HepG2 (cell line): ENCODE results near the gene C2orf15. TPM values are rescaled to one million over a fixed set of nuclear protein-coding genes. Genes with fewer than 3 reads are reported as not detected.

Experiments used
- IRF9 ChIP-seq: sonication (generic); formaldehyde crosslinking; IDR thresholded peaks from 2 replicates; pipeline ENCODE4 v1.8.0; 2022; ENCODE audit warnings: missing genetic modification reagents, mild to moderate bottlenecking, borderline replicate concordance
- KAT2B ChIP-seq: fragments of 150-350 bp; IDR thresholded peaks from 2 replicates; pipeline ENCODE4 v1.6.1; 2014; ENCODE audit warnings: low read depth, low read length, borderline replicate concordance
- LRRFIP1 ChIP-seq: sonication (generic); formaldehyde crosslinking; conservative IDR thresholded peaks from 2 replicates; pipeline ENCODE4 v1.4.0; 2020; ENCODE audit warnings: missing genetic modification reagents
- PHB2 ChIP-seq: fragments of 450-650 bp; IDR thresholded peaks from 2 replicates; pipeline ENCODE4 v1.6.1; 2018; ENCODE audit not compliant: partially characterized antibody
- PHF8 ChIP-seq: sonication (generic); formaldehyde crosslinking; IDR thresholded peaks from 2 replicates; pipeline ENCODE4 v1.5.0; 2020; ENCODE audit warnings: missing genetic modification reagents
- POLR2AphosphoS5 ChIP-seq: IDR thresholded peaks from 2 replicates; pipeline ENCODE4 v1.6.1; 2012; ENCODE audit warnings: low read depth, low read length
- SIN3A ChIP-seq: IDR thresholded peaks from 2 replicates; pipeline ENCODE4 v1.6.1; 2011; ENCODE audit warnings: low read depth, mild to moderate bottlenecking, control low read depth, low read length, borderline replicate concordance
- SMC3 ChIP-seq: IDR thresholded peaks from 2 replicates; pipeline ENCODE4 v1.6.1; 2011; ENCODE audit warnings: low read length, improper control_type of control experiment
- SMYD3 ChIP-seq: sonication (generic); formaldehyde crosslinking; IDR thresholded peaks from 2 replicates; pipeline ENCODE4 v1.8.1; 2023; ENCODE audit warnings: mild to moderate bottlenecking, missing genetic modification reagents
- TP53 ChIP-seq: sonication (generic); formaldehyde crosslinking; conservative IDR thresholded peaks from 2 replicates; pipeline ENCODE4 v1.4.0; 2020; ENCODE audit warnings: missing genetic modification reagents
- ZC3H4 ChIP-seq: sonication (generic); formaldehyde crosslinking; IDR thresholded peaks from 2 replicates; pipeline ENCODE4 v1.4.0; 2020; ENCODE audit warnings: missing genetic modification reagents, borderline replicate concordance
- ZEB1 ChIP-seq: IDR thresholded peaks from 2 replicates; pipeline ENCODE4 v1.6.1; 2012; ENCODE audit warnings: mild to moderate bottlenecking, low read depth, inconsistent platforms; ENCODE audit not compliant: insufficient replicate concordance
- ZNF12 ChIP-seq: sonication (generic); formaldehyde crosslinking; IDR thresholded peaks from 2 replicates; pipeline ENCODE4 v1.5.0; 2020; ENCODE audit warnings: missing genetic modification reagents
- ZNF18 ChIP-seq: sonication (generic); formaldehyde crosslinking; IDR thresholded peaks from 2 replicates; pipeline ENCODE4 v1.8.0; 2022; ENCODE audit warnings: mild to moderate bottlenecking, missing genetic modification reagents; ENCODE audit not compliant: insufficient replicate concordance
- ZNF280D ChIP-seq: sonication (generic); formaldehyde crosslinking; IDR thresholded peaks from 2 replicates; pipeline ENCODE4 v1.5.1; 2020; ENCODE audit warnings: mild to moderate bottlenecking, missing genetic modification reagents
- ZNF577 ChIP-seq: sonication (generic); formaldehyde crosslinking; IDR thresholded peaks from 2 replicates; pipeline ENCODE4 v1.4.0; 2020; ENCODE audit warnings: mild to moderate bottlenecking, low read depth, missing genetic modification reagents, borderline replicate concordance
- ZNF740 ChIP-seq: sonication (generic); formaldehyde crosslinking; IDR thresholded peaks from 2 replicates; pipeline ENCODE4 v1.4.0; 2020; ENCODE audit warnings: missing genetic modification reagents
- ZNF747 ChIP-seq: sonication (generic); formaldehyde crosslinking; IDR thresholded peaks from 2 replicates; pipeline ENCODE4 v1.8.1; 2023; ENCODE audit warnings: missing genetic modification reagents, mild to moderate bottlenecking, borderline replicate concordance
- ZNF75D ChIP-seq: sonication (generic); formaldehyde crosslinking; IDR thresholded peaks from 2 replicates; pipeline ENCODE4 v1.8.1; 2023; ENCODE audit warnings: missing genetic modification reagents, mild to moderate bottlenecking, borderline replicate concordance
- ZNF792 ChIP-seq: IDR thresholded peaks from 2 replicates; pipeline ENCODE4 v1.6.1; 2016
- polyA plus RNA-seq, 8 experiments: library from polyadenylated mRNA; depleted of rRNA in 3 of 8; stranded (reverse) in 7 of 8; unstranded in 1 of 8; fragments of >200 nt; fragmentation: Illumina TruSeq in 4 of 8; extraction: Trizol in 4 of 8; gene quantifications; 2 replicates each; pipeline versions ENCODE4 v1.2.1 to v1.2.3, GENCODE V29; 2011 to 2016; ENCODE audit warnings: low read depth in 4 of 8, missing spikeins in 1 of 8, mixed read lengths in 1 of 8; ENCODE audit not compliant: insufficient read depth in 1 of 8
- total RNA-seq, 5 experiments: library from RNA; depleted of rRNA; stranded (reverse); fragments of >200 nt; fragmentation: Illumina TruSeq; extraction: Trizol; gene quantifications; 2 replicates each; pipeline ENCODE4 v1.2.3, GENCODE V29; 2016; ENCODE audit warnings: low read depth in 1 of 5

The C2orf15 gene
- total and polyA plus RNA-seq, 2 of the 13 experiments (the other 11 are each of a cell fraction or from before 2014, with no cell fraction given), result 5.5 to 8.3 TPM

GRCh38 chr2:99180755-99181623 lies 39.5 kb downstream of the C2orf15 start, which contains the start of the genes MITD1 and MRPL30 (continued):
- TF ChIP-seq LRRFIP1 (no peak), ZNF75D (CRISPR knock-in tag) (no peak), SIN3A (peak; percentile 98), SMC3 (peak; percentile 41), PHF8 (CRISPR knock-in tag) (peak; percentile 96), TP53 (CRISPR knock-in tag) (peak; percentile 83), ZNF18 (CRISPR knock-in tag) (no peak), POLR2AphosphoS5 (peak; percentile 97), ZNF12 (CRISPR knock-in tag) (peak; percentile 78), PHB2 (no peak), ZNF740 (CRISPR knock-in tag) (peak; percentile 85), ZNF577 (CRISPR knock-in tag) (0 out of 2 replicates have a peak, but pooled peaks have one; percentile 45), IRF9 (CRISPR knock-in tag) (peak; percentile 77; the same call in 1 of the 2 replicates), ZEB1 (peak; percentile 76), ZC3H4 (CRISPR knock-in tag) (no peak), KAT2B (no peak), SMYD3 (peak; percentile 71), ZNF280D (CRISPR knock-in tag) (peak; percentile 74; the same call in 1 of the 2 replicates), ZNF792 (CRISPR knock-in tag) (peak; percentile 95), ZNF747 (CRISPR knock-in tag) (peak; percentile 88)
